Left ventricle myocardium inferior (tissue), 1 donor: Measurements from ENCODE around the gene INTS6L. TPM values are rescaled to one million over a fixed set of nuclear protein-coding genes. Genes with fewer than 3 reads are reported as not detected.

Source experiments
- DNase-seq: peaks from one replicate; pipeline ENCODE4 v3.0.0-alpha.2; 2020
- H3K27ac ChIP-seq: fragments of 200-600 bp; replicated peaks from 2 replicates; pipeline ENCODE4 v1.8.0; 2021
- H3K27me3 ChIP-seq: fragments of 200-600 bp; 2 replicates; pipeline ENCODE4 v1.8.0; 2021; ENCODE audit warnings: low read depth
- H3K36me3 ChIP-seq: fragments of 200-600 bp; 2 replicates; pipeline ENCODE4 v1.8.0; 2021
- H3K4me1 ChIP-seq: fragments of 200-600 bp; 2 replicates; pipeline ENCODE4 v1.8.0; 2021
- H3K4me3 ChIP-seq: fragments of 200-600 bp; 2 replicates; pipeline ENCODE4 v1.8.0; 2021; ENCODE audit warnings: mild to moderate bottlenecking, moderate library complexity
- H3K9me3 ChIP-seq: fragments of 200-600 bp; replicated peaks from 2 replicates; pipeline ENCODE4 v1.8.0; 2021
- CTCF ChIP-seq: fragments of 200-600 bp; IDR thresholded peaks from 2 replicates; pipeline ENCODE4 v1.8.0; 2021; ENCODE audit warnings: antibody characterized with exemption, mild to moderate bottlenecking, borderline replicate concordance
- intact Hi-C: fragments of 100-400 bp; cut with micrococcal nuclease; formaldehyde crosslinking; loops from one replicate; pipeline ENCODE4 v1.11.0; 2022
- total RNA-seq: library from RNA; stranded (reverse); fragmentation: NEBNext Ultra II Directional; extraction: Animal tissue kit (Norgen Biotek cat#: 25700); gene quantifications from one replicate; pipeline ENCODE4 v1.2.1, GENCODE V29; 2021
- donor health status: DM: no; HTN: yes; CAD: no; lungs with severe emphysema.

The INTS6L gene
- total RNA-seq, 1 donor from 2014 or later, result 2.3 TPM

GRCh38 chrX:135625995-135626394, 105.5 kb downstream of the INTS6L start:
- intact Hi-C loops, result no loop called here
- peak; percentile 42 for TF ChIP-seq CTCF
- H3K27ac ChIP-seq, result no peak overlapping the region
- no peak overlapping the region for H3K4me3 ChIP-seq
- DNase-seq, result no peak
- no peaks in the 10 kb centered on the region for H3K36me3 ChIP-seq
- H3K4me1 ChIP-seq, result no peaks in the 10 kb centered on the region
- H3K9me3 ChIP-seq, result no peaks in the 10 kb centered on the region
- no peaks in the 10 kb centered on the region for H3K27me3 ChIP-seq

- no peaks in the 10 kb centered on the region for H3K36me3 ChIP-seq
- TF ChIP-seq CTCF, result no peak
- H3K27me3 ChIP-seq, result no peaks in the 10 kb centered on the region
- DNase-seq, result no peak
- H3K4me3 ChIP-seq, result no peak overlapping the region
- no peak overlapping the region for H3K27ac ChIP-seq
- intact Hi-C loops, result no loop called here
- H3K4me1 ChIP-seq, result no peaks in the 10 kb centered on the region
- H3K9me3 ChIP-seq, result no peaks in the 10 kb centered on the region
These were observed 108.9 kb downstream of the INTS6L start for GRCh38 chrX:135629342-135629741.

Other genes starting within 250 kb of the INTS6L start
- not detected for gene ETDC, start 211.2 kb upstream of the INTS6L start, total RNA-seq
- 3.3 TPM for gene ZNF75D, start 176.6 kb upstream of the INTS6L start, total RNA-seq
- gene ZNF449, start 175.9 kb upstream of the INTS6L start, total RNA-seq, result 5.2 TPM
- gene SMIM10L2A, start 98.7 kb upstream of the INTS6L start, total RNA-seq, result 0.82 TPM
- gene CT45A1, start 193.0 kb downstream of the INTS6L start, total RNA-seq, result not detected
- gene CT45A3, start 247.5 kb downstream of the INTS6L start, total RNA-seq, result not detected